HG02885 (cell line): ENCODE results near the gene MMP14.
A peak's percentile ranks its signal among the peaks of the same experiment; 100 is the strongest.

Experiments
- ATAC-seq: cut with Tn5 transposase; IDR thresholded peaks from one replicate; pipeline ENCODE4 v1.9.1; 2021; ENCODE audit warnings: mild to moderate bottlenecking; ENCODE audit not compliant: unreplicated experiment, poor library complexity

MMP14 gene

GRCh38 chr14:22882529-22883172, 46.3 kb downstream of the MMP14 start:
- ATAC-seq = no peak

DNA sequence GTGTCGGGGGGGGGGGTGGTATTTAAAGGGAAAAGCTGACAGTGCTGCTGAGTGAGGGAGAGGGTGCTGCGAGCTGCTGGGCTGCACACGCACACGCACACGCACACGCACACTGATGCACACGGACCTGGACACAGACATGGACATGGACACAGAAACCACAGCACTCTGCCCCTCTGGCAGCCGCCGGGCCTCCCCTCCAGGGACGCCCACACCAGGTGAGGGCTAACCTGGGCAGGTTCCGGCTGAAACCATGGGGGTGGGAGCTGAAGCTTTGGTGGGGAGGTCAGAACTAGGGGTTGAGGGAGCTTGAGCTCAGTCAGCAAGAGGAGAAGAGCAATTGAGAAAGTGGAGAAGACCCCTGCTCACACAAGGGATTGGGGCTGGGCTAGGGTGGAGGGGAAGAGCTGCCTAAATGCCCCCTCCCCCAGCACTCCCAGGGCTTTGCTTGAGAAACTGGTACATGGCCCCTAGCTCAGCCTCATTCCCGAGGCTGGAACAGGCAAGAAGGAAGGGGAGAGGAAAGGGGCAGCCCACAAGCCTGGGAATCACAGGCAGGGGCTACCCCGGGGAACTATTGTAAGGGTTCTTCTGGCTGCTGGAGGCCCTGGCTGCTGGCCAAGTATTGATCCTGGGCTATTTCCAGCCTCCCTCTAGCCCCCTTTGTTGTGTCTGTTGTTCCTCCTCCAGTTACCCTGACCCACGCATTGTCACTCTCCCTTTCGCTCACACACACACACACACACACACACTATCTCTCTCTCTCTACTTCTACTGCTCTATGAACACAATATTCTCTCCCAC, 47.0 kb downstream of the MMP14 start, which contains the start of gene REM2:
REM2 (plus strand) TSS at position 50 of the 804 bp plus-strand sequence; CDS start at position 116, 66 bp downstream.
- ATAC-seq = no peak

DNA sequence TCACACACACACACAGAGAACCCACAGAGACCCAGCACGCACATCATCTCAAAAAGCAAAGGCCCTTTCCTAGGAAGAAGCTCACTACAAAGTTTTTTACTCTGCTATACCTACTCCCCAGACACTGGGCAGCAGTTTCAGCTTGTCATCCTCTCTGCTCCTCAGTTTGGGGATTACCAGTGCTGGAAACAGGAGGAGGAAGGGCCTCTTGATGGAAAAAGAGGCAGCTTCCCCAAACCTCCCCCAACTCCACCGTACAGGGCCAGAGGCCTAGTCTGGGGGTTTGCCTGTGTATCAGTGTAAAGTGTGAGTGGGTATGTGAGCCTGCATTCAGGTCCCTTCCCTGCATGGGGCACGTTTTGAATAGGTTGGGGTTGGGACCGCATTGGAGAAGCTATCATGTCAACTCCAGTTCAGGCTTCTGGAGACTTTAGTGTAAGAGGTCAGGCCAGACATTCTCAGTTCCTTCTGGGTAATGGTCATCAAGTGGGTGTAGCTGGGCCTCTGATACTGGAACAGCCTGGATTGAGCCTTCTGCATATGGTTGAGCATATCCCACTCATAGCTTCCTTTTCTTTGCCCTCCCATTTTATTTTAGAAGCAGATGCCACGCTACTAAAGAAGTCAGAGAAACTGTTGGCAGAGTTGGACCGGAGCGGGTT, 47.8 kb downstream of the MMP14 start:
- no peak for ATAC-seq

DNA sequence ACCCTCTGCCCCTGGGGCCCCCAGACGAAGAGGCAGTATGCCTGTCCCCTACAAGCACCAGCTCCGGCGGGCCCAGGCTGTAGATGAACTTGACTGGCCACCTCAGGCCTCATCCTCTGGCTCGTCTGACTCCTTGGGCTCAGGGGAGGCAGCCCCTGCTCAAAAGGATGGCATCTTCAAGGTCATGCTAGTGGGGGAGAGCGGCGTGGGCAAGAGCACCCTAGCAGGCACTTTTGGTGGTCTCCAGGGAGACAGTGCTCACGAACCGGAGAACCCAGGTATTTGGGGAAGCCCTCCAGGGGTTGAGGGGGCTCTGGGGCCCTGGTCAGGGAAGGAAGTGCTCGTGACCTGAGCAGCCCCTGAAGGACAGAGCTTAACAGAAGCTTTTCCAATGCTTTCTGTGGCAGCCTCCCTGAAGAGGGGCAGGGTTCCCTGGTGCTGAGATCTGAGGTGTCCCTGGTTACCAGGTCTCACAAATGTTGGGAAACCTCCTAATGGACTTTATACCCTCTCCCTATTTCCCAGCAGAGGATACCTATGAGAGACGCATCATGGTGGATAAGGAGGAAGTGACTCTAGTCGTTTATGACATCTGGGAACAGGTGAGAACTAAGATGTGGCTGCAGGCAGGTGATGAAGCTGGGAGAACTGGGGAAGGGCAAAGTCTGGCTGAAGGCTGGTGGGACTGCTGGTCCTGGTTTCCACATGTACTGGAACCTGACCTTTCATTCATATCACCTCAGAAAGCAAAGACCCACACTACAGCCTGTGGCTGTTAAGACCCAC, 48.5 kb downstream of the MMP14 start:
- no peak for ATAC-seq

DNA sequence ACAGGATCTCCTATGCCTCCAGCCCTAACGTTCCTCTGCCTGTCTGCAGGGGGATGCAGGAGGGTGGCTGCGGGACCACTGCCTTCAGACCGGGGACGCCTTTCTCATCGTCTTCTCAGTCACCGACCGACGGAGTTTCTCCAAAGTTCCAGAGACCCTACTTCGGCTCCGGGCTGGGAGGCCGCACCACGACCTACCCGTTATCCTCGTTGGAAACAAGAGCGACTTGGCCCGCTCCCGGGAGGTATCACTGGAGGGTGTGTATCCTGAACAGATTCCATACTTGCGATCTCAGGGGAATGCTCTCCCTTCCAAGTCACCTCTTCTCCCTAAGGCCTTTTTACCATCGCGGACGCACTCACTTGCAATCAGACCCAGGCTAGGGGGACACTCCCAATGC, 49.6 kb downstream of the MMP14 start:
- no peak for ATAC-seq

DNA sequence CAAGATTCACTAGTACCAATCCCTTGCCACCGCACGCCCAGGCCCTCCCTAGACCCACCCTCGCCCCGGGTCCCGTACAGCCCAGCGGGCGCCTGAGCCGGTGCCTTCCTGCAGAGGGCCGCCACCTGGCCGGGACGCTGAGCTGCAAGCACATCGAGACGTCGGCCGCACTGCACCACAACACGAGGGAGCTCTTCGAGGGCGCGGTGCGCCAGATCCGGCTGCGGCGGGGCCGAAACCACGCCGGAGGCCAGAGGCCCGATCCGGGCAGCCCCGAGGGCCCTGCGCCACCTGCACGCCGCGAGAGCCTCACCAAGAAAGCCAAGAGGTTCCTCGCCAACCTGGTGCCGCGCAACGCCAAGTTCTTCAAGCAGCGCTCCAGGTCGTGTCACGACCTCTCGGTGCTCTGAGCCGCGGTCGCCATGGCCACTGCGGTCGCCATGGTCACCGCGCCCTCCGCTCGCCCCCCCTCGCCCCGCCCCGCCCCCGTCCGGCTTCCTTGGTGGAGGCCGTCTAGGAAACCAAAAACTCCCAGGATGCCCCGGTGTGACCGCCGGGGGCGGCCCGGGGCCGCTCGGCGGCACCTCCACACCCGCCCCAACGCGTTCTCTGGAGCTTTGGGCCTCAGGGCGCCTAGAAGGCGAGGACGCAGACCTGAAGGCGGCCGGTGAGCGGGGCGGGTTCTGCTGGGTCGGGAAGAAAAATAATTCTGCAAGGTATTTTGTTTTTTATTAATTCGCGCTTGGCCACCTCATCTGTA, 50.3 kb downstream of the MMP14 start:
- ATAC-seq = peak; percentile 63

DNA sequence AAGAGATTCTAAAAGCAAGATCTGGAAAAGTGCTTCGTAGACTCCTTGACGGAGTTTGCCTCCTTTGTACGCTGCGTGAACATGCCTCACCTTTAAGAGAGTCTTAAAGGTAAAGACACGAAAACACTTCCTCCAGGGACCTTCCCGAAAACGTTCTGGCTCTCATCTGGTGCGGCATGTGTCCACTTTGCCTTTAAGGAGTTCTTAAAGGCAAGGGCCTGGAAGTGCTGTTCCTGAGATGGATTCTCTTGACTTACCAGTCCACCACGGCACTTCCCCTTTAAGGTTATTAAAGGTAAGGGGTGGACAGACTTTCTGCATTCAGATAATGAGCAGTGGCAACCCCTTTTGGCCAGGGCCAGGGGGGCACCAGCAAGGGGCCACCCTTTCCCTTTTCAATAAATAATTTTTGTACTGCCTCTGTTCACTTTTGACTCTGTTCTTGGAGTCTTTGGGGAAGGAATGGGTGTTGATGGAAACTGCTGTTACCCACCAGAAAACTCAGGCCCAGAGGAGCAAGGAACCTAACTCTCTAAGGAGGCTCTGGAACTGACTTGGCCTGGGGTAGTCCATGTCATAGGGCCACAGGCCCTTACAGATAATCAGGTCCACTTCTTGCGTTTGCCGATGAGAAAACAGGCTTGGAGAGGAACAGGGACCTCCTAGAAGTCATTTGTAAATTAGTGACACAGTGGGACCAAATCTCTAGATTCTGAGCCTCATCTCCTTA, 51.0 kb downstream of the MMP14 start:
- peak; percentile 21 for ATAC-seq

DNA sequence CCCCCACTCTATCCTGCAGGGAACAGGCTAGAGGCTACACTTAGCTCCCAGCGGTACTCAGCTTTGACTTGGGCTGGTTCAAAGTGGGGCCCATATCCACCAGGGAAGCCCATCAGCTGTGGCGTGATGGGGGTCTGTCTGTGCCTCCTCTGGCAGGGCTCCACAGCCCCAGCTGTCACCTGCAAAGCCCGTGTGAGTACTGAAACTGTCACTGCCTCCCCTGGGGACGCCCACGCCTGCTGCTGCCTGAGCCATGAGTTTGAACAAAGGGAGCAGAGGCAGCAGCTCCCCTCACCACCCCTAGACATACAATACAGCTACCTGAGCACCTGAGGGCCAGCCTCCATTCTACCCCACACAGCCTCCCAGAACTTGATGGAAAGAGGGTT, 51.6 kb downstream of the MMP14 start:
- peak; percentile 60 for ATAC-seq

- ATAC-seq = no peak
Observed at GRCh38 chr14:22888662-22889061, 52.3 kb downstream of the MMP14 start.

- ATAC-seq = no peak
Observed at GRCh38 chr14:22890416-22890815, 54.0 kb downstream of the MMP14 start.

DNA sequence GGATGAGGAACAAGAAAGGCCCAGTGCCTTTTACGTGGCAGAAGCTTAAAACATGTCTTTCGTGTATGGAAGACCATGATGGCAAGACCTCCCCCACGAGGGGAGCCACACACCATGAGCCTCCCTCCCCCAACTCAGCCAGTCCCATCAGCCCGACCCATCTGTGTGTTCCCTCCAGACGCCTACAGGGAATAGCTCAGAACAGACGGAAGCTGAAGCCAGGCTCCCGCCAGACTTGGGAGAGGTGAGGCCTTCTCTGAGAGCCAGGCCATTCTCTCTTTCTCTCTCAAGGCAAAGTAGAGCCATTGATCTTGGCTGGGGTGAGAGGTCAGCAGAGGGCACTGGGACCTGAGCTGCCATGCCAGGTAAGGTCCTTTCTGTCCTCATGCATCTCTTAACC, 56.1 kb downstream of the MMP14 start:
- ATAC-seq = no peak

GRCh38 chr14:22893706-22894105, 57.3 kb downstream of the MMP14 start:
- no peak for ATAC-seq

- no peak for ATAC-seq
Observed at GRCh38 chr14:22895402-22895801, 59.0 kb downstream of the MMP14 start.

DNA sequence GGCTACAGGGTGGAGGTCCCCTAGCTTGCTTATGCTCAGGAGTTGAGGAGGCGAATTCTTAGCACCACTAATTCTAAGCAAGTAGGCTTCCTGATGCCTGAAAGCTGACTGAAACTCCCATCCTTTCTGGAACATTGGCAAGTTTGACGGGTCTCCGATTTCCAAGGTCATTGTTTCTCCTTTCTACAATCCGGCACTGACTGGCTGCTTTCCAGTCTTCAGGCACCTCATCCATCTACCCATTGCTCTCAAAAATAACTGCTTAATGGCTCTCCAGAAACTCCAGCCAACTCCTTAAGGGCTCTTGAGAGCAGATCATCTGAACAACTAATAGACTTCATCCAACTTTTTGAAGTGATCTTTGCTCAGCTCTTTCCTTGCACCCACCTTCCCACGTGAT, 60.0 kb downstream of the MMP14 start:
- ATAC-seq = no peak

GRCh38 chr14:22896760-22897159, 60.4 kb downstream of the MMP14 start:
- ATAC-seq = no peak

DNA sequence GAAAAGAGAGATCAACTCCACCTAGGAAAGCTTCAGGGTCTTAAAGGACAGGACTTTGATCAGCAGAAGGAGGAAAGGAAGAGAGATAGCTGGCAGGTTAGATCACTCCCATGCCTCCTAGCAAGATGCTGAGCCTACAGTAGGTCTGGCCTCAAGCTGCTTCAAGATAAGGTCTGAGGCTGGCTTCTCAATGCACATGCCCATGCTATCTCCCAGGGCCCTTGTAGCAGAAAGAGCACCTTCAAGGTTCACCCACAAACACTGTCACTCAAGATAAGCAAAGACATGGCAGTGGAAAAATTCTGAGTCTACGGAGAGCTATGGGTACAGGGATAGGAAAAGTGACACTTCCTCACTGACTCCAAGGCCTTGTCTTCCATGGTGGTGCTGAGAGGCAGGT, 61.0 kb downstream of the MMP14 start:
- no peak for ATAC-seq
